Heart left ventricle (tissue), 13 donors: ENCODE results near the gene SSX4B.
"Not testable (repeated sequence)": the region's sequence is repeated elsewhere in the genome, so short reads cannot be mapped to it uniquely, and the experiment has no call there.

Experiments
- CTCF ChIP-seq, 12 donors: fragments of 200-600 bp; sonication (generic) in 4 of 12; IDR thresholded peaks; one replicate each; pipeline versions ENCODE4 v1.5.0 to v1.8.0; 2018 to 2022; ENCODE audit warnings: antibody characterized with exemption in 12 of 12, mild to moderate bottlenecking in 5 of 12
- POLR2A ChIP-seq, 2 donors: fragments of 450-650 bp; IDR thresholded peaks; one replicate each; pipeline ENCODE4 v1.6.1; 2017; ENCODE audit warnings: antibody characterized with exemption in 2 of 2, mild to moderate bottlenecking in 2 of 2, moderate library complexity in 2 of 2
- donor health status: ischemic (EF 13 %, LVEDD 7.1; RV severe dilation, severe dysfunction).
- donor health status: DM: no; HTN: yes; CAD: no.
- donor health status: DM: no; HTN: no; CAD: no.
- donor health status: ischemic (EF 25% LVEDD 6.9; RV normal size, moderate dysfunction).
- donor health status: ischemic (EF 25% LVEDD 5.7; RV mildly dilated, moderate dysfunction).
- donor health status: ischemic (EF 35%, LVEDD 5.7; RV mildly dilated, moderate dysfunction).
- donor health status: nonischemic (EF 11% LVEDD 7.7; RV severe dilation, severe dysfunction).
- donor health status: DM: yes; HTN: yes; CAD: no.
- donor health status: PGD.
- donor health status: ischemic (EF 29% LVEDD 5.4; RV normal size, mild dysfunction).
- donor health status: nonischemic (EF 23%, LVEDD 6.1; RV moderate dilation, normal function).

- not testable (repeated sequence) for TF ChIP-seq CTCF, POLR2A (IDR thresholded peaks at IDR 0.05)
Observed at GRCh38 chrX:48433713-48434112, 22.0 kb upstream of the SSX4B start.
